Heart left ventricle (tissue), 13 donors: ENCODE data around the gene PEAK1.

ENCODE experiments used
- CTCF ChIP-seq, 12 donors: fragments of 200-600 bp; sonication (generic) in 4 of 12; IDR thresholded peaks; one replicate each; pipeline versions ENCODE4 v1.5.0 to v1.8.0; 2018 to 2022; ENCODE audit warnings: antibody characterized with exemption in 12 of 12, mild to moderate bottlenecking in 5 of 12
- POLR2A ChIP-seq, 2 donors: fragments of 450-650 bp; IDR thresholded peaks; one replicate each; pipeline ENCODE4 v1.6.1; 2017; ENCODE audit warnings: antibody characterized with exemption in 2 of 2, mild to moderate bottlenecking in 2 of 2, moderate library complexity in 2 of 2
- donor health status: ischemic (EF 13 %, LVEDD 7.1; RV severe dilation, severe dysfunction).
- donor health status: DM: no; HTN: yes; CAD: no.
- donor health status: DM: no; HTN: no; CAD: no.
- donor health status: ischemic (EF 25% LVEDD 6.9; RV normal size, moderate dysfunction).
- donor health status: ischemic (EF 25% LVEDD 5.7; RV mildly dilated, moderate dysfunction).
- donor health status: ischemic (EF 35%, LVEDD 5.7; RV mildly dilated, moderate dysfunction).
- donor health status: nonischemic (EF 11% LVEDD 7.7; RV severe dilation, severe dysfunction).
- donor health status: DM: yes; HTN: yes; CAD: no.
- donor health status: PGD.
- donor health status: ischemic (EF 29% LVEDD 5.4; RV normal size, mild dysfunction).
- donor health status: nonischemic (EF 23%, LVEDD 6.1; RV moderate dilation, normal function).

GRCh38 chr15:77376770-77377169, 43.1 kb downstream of the PEAK1 start:
- TF ChIP-seq CTCF (IDR thresholded peaks at IDR 0.05) (no peak), POLR2A (IDR thresholded peaks at IDR 0.05) (no peak)
